Right kidney (tissue), 1 donor: ENCODE data around the gene PSAP.

Source experiments
- DNase-seq: peaks from one replicate; pipeline ENCODE4 v3.0.0-alpha.2; 2016

Gene PSAP

GRCh38 chr10:71828702-71829101 lies 22.3 kb downstream of the PSAP start:
- DNase-seq, result no peak

GRCh38 chr10:71827852-71828251 lies 23.2 kb downstream of the PSAP start:
- DNase-seq, result no peak

- DNase-seq, result no peak
Observed at GRCh38 chr10:71825217-71825616, 25.8 kb downstream of the PSAP start.

GRCh38 chr10:71824333-71824732 lies 26.7 kb downstream of the PSAP start:
- DNase-seq, result no peak

GRCh38 chr10:71823356-71823755 lies 27.7 kb downstream of the PSAP start:
- DNase-seq, result no peak

- DNase-seq, result no peak
Observed at GRCh38 chr10:71821909-71822763, 28.9 kb downstream of the PSAP start.

GRCh38 chr10:71820966-71821365 lies 30.1 kb downstream of the PSAP start:
- no peak for DNase-seq

- DNase-seq, result no peak
Observed at GRCh38 chr10:71819985-71820384, 31.1 kb downstream of the PSAP start.

GRCh38 chr10:71819441-71819861 lies 31.6 kb downstream of the PSAP start:
- no peak for DNase-seq

- no peak for DNase-seq
Observed at GRCh38 chr10:71818674-71819260, 32.3 kb downstream of the PSAP start.

GRCh38 chr10:71817831-71818655 lies 33.0 kb downstream of the PSAP start:
- no peak for DNase-seq

- DNase-seq, result no peak
Observed at GRCh38 chr10:71816936-71817618, 34.0 kb downstream of the PSAP start.

- DNase-seq, result no peak
Observed at GRCh38 chr10:71816421-71816851, 34.6 kb downstream of the PSAP start.

- no peak for DNase-seq
Observed at GRCh38 chr10:71815515-71816130, 35.4 kb downstream of the PSAP start.

GRCh38 chr10:71814922-71815411 lies 36.1 kb downstream of the PSAP start:
- no peak for DNase-seq

GRCh38 chr10:71812913-71813590 lies 38.0 kb downstream of the PSAP start:
- no peak for DNase-seq

- peak; percentile 55 for DNase-seq
Observed at GRCh38 chr10:71812016-71812912, 38.8 kb downstream of the PSAP start.

- no peak for DNase-seq
Observed at GRCh38 chr10:71811351-71811750, 39.7 kb downstream of the PSAP start.

- no peak for DNase-seq
Observed at GRCh38 chr10:71810048-71810750, 40.9 kb downstream of the PSAP start.
